RWPE2 (cell line): ENCODE measurements around the gene PCSK4.

Source experiments
- ATAC-seq: fragments of 200-7000 bp; cut with Tn5 transposase; 3 replicates; pipeline ENCODE4 v1.9.1; 2021; ENCODE audit warnings: low read depth
- DNase-seq: peaks from one replicate; pipeline ENCODE4 v3.0.0-alpha.2; 2020; ENCODE audit warnings: low spot score
- H3K27ac ChIP-seq: fragments of 450-650 bp; 2 replicates; pipeline ENCODE4 v1.5.1; 2017; ENCODE audit warnings: mild to moderate bottlenecking; ENCODE audit not compliant: poor library complexity, severe bottlenecking
- H3K27me3 ChIP-seq: fragments of 250-450 bp; sonication (Bioruptor Pico); 2 replicates; pipeline ENCODE4 v1.5.1; 2021; ENCODE audit warnings: mild to moderate bottlenecking, moderate library complexity; ENCODE audit not compliant: insufficient read depth, poor library complexity, severe bottlenecking
- H3K36me3 ChIP-seq: fragments of 250-450 bp; sonication (Bioruptor Pico); 2 replicates; pipeline ENCODE4 v1.5.1; 2020; ENCODE audit warnings: low read depth, mild to moderate bottlenecking, moderate library complexity
- H3K4me1 ChIP-seq: fragments of 250-450 bp; sonication (Bioruptor Pico); 2 replicates; pipeline ENCODE4 v1.5.1; 2021; ENCODE audit warnings: mild to moderate bottlenecking, moderate library complexity; ENCODE audit not compliant: insufficient read depth, poor library complexity, severe bottlenecking
- H3K4me3 ChIP-seq: fragments of 250-450 bp; sonication (Bioruptor Pico); 2 replicates; pipeline ENCODE4 v1.5.1; 2021; ENCODE audit warnings: mild to moderate bottlenecking, moderate library complexity; ENCODE audit not compliant: severe bottlenecking
- H3K9me3 ChIP-seq: fragments of 250-450 bp; sonication (Bioruptor Pico); 2 replicates; pipeline ENCODE4 v1.5.1; 2021; ENCODE audit warnings: mild to moderate bottlenecking, moderate library complexity; ENCODE audit not compliant: severe bottlenecking
- CTCF ChIP-seq: fragments of 450-650 bp; IDR thresholded peaks from one replicate; pipeline ENCODE4 v1.5.1; 2017; ENCODE audit warnings: mild to moderate bottlenecking, moderate library complexity; ENCODE audit not compliant: poor library complexity, severe bottlenecking

PCSK4 gene

GRCh38 chr19:1468274-1468820, 21.8 kb downstream of the PCSK4 start:
- no peak for ATAC-seq
- H3K9me3 ChIP-seq = no peaks in the 10 kb centered on the region
- H3K4me1 ChIP-seq = peaks cover 5% of the 10 kb centered on the region
- peak overlapping the region; percentile 29 for H3K4me3 ChIP-seq
- H3K27ac ChIP-seq = no peak overlapping the region
- TF ChIP-seq CTCF = no peak
- H3K36me3 ChIP-seq = no peaks in the 10 kb centered on the region
- peaks cover 64% of the 10 kb centered on the region for H3K27me3 ChIP-seq
- DNase-seq = no peak

GRCh38 chr19:1467490-1468273, 22.5 kb downstream of the PCSK4 start:
- Histone ChIP-seq H3K4me3 (no peak overlapping the region), H3K27me3 (peaks cover 64% of the 10 kb centered on the region), H3K9me3 (no peaks in the 10 kb centered on the region), H3K27ac (no peak overlapping the region), H3K36me3 (no peaks in the 10 kb centered on the region), H3K4me1 (peaks cover 5% of the 10 kb centered on the region)
- DNase-seq (no peak), ATAC-seq (no peak; the same call in 2 of the 3 replicates)
- TF ChIP-seq CTCF = no peak

- Histone ChIP-seq H3K27me3 (peaks cover 63% of the 10 kb centered on the region), H3K4me1 (peaks cover 5% of the 10 kb centered on the region), H3K36me3 (no peaks in the 10 kb centered on the region), H3K27ac (no peak overlapping the region), H3K4me3 (no peak overlapping the region), H3K9me3 (no peaks in the 10 kb centered on the region)
- DNase-seq (no peak), ATAC-seq (no peak)
- no peak for TF ChIP-seq CTCF
Measured at GRCh38 chr19:1467215-1467489, 23.0 kb downstream of the PCSK4 start.

GRCh38 chr19:1466461-1467214, 23.5 kb downstream of the PCSK4 start:
- Histone ChIP-seq H3K27me3 (peaks cover 57% of the 10 kb centered on the region), H3K4me1 (peaks cover 5% of the 10 kb centered on the region), H3K9me3 (no peaks in the 10 kb centered on the region), H3K36me3 (no peaks in the 10 kb centered on the region), H3K27ac (no peak overlapping the region), H3K4me3 (no peak overlapping the region)
- DNase-seq (no peak), ATAC-seq (no peak)
- TF ChIP-seq CTCF = no peak
